OCI-LY1 (cell line): ENCODE data around the gene CYBRD1.
A peak's percentile ranks its signal among the peaks of the same experiment; 100 is the strongest.

Source experiments
- H2AFZ ChIP-seq: fragments of 200-600 bp; sonication (generic), shearing (Covaris generic); 2 replicates; pipeline ENCODE4 v1.6.0; 2014; ENCODE audit warnings: antibody characterized with exemption, mild to moderate bottlenecking, low read length
- H3F3A ChIP-seq: fragments of 200-600 bp; sonication (generic), shearing (Covaris generic); 2 replicates; pipeline ENCODE4 v1.6.0; 2014; ENCODE audit warnings: mild to moderate bottlenecking, antibody characterized with exemption, low read length, moderate library complexity; ENCODE audit not compliant: insufficient read depth
- H3K27ac ChIP-seq: fragments of 200-600 bp; sonication (generic); 2 replicates; pipeline ENCODE4 v1.5.1; 2014; ENCODE audit warnings: low read length, mixed run types, mild to moderate bottlenecking, low read depth; ENCODE audit not compliant: poor library complexity, severe bottlenecking
- H3K27me3 ChIP-seq: fragments of 200-600 bp; sonication (generic); 2 replicates; pipeline ENCODE4 v1.6.0; 2014; ENCODE audit warnings: antibody characterized with exemption, mild to moderate bottlenecking, low read length, moderate library complexity; ENCODE audit not compliant: insufficient read depth
- H3K36me3 ChIP-seq: fragments of 200-600 bp; sonication (generic); 2 replicates; pipeline ENCODE4 v1.6.1; 2014; ENCODE audit warnings: mild to moderate bottlenecking, antibody characterized with exemption, low read length, moderate library complexity, mixed read lengths; ENCODE audit not compliant: insufficient read depth
- H3K4me1 ChIP-seq: fragments of 200-600 bp; sonication (generic); 2 replicates; pipeline ENCODE4 v1.5.1; 2014; ENCODE audit warnings: mild to moderate bottlenecking, low read length, moderate library complexity; ENCODE audit not compliant: insufficient read depth, severe bottlenecking
- H3K4me2 ChIP-seq: fragments of 200-600 bp; sonication (generic), shearing (Covaris generic); 2 replicates; pipeline ENCODE4 v1.6.1; 2014; ENCODE audit warnings: low read length
- H3K4me3 ChIP-seq: fragments of 200-600 bp; sonication (generic); 2 replicates; pipeline ENCODE4 v1.5.1; 2014; ENCODE audit warnings: low read length, low read depth, mild to moderate bottlenecking, mixed read lengths; ENCODE audit not compliant: poor library complexity, severe bottlenecking
- H3K79me2 ChIP-seq: fragments of 200-600 bp; shearing (Covaris generic); 2 replicates; pipeline ENCODE4 v1.6.1; 2016; ENCODE audit warnings: mixed run types, low read length, mixed read lengths; ENCODE audit not compliant: insufficient read depth
- H3K9ac ChIP-seq: fragments of 200-600 bp; sonication (generic), shearing (Covaris generic); 2 replicates; pipeline ENCODE4 v1.6.1; 2014; ENCODE audit warnings: mild to moderate bottlenecking, low read length, mixed read lengths
- H3K9me2 ChIP-seq: fragments of 200-600 bp; sonication (generic), shearing (Covaris generic); 2 replicates; pipeline ENCODE4 v1.6.1; 2014; ENCODE audit warnings: low read depth, mild to moderate bottlenecking, low read length, mixed read lengths
- H3K9me3 ChIP-seq: fragments of 200-600 bp; shearing (Covaris generic); 2 replicates; pipeline ENCODE4 v1.6.1; 2014; ENCODE audit warnings: low read length, mixed read lengths
- H4K20me1 ChIP-seq: fragments of 200-600 bp; sonication (generic), shearing (Covaris generic); 2 replicates; pipeline ENCODE4 v1.6.0; 2016; ENCODE audit warnings: mild to moderate bottlenecking, low read length; ENCODE audit not compliant: insufficient read depth
- EZH2 ChIP-seq: fragments of 200-600 bp; sonication (generic), shearing (Covaris generic); IDR thresholded peaks from 2 replicates; pipeline ENCODE4 v1.8.0; 2017; ENCODE audit warnings: borderline replicate concordance, mixed run types, mild to moderate bottlenecking, antibody characterized with exemption, low read length, moderate library complexity, mixed read lengths
- TF ChIP-seq, protein P1 (sequence below): fragments of 200-600 bp; sonication (generic), shearing (Covaris generic); IDR thresholded peaks from 2 replicates; pipeline ENCODE4 v1.5.1; 2017; ENCODE audit warnings: mild to moderate bottlenecking, antibody characterized with exemption, low read length, moderate library complexity, mixed read lengths

The CYBRD1 gene

DNA sequence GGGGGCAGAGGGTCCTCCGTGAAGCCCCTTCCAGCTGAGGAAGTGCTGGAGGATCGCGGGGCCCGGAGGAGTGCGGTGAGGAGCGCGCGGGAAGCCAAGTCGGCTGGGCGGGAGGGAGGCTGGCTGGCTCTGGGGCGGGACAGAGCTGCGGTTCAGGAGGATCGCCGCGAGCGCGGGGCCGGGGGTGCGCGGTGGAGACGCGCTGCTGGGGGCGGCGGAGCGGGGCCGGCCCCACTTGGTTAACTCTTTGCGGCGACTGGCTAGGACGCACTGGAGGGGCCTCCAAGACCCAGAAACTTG is 464 bp downstream of the CYBRD1 start:
- peaks cover 6% of the 10 kb centered on the region; the same call in 1 of the 2 replicates for H3K27me3 ChIP-seq

DNA sequence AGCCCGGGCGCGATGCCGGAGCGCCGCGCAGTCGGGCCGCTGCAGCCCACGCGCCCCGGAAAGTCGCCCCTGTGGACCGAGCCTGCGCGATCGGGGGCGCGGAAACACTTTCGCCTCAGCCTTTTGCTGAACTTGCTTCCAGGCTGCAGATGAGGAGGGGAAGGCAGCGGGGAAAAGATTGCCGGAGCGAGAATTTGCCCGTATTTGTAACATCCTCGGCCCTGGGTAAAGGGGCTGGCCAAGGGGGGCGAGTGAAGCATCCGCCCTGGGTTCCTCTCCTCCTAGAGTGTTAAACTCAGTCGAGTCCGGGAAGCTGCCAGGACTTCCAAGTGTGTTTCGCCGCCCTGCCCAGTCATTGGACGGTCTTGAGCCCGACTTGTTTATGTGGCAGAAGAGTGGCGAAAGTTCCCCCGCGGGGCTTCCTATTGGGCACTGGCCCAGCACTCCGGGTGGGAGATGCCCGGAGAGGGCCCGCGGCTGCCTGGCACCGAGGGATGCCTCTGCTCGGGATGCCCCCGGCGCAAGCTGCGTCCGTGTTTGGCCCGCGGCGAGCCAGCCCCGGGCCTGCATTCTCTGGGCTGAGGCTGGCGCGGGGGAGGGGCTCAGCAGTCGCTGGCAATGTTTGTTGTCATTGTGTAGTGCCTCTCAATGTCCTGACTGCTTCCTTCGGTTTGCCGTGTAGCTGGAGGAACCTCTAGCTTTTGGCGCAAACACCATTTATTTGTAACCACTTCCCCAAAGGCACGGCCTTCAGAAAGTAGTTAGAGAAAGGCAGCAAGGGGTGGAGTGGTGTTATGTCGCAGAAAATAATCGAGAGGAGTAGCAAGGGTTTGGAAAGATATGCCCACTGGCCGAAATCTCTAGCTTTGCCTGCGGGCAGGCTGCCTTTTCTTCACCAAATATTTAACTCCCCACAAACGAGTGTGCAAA is 1.1 kb downstream of the CYBRD1 start:
- H3K4me3 ChIP-seq = peak overlapping the region; percentile 34
- no peaks in the 10 kb centered on the region for H3K79me2 ChIP-seq
- H3K9me3 ChIP-seq = no peaks in the 10 kb centered on the region
- H3F3A ChIP-seq = no peaks in the 10 kb centered on the region
- H3K27ac ChIP-seq = no peak overlapping the region
- no peak overlapping the region for H2AFZ ChIP-seq
- no peak for TF ChIP-seq EZH2
- TF ChIP-seq, protein P1, sequence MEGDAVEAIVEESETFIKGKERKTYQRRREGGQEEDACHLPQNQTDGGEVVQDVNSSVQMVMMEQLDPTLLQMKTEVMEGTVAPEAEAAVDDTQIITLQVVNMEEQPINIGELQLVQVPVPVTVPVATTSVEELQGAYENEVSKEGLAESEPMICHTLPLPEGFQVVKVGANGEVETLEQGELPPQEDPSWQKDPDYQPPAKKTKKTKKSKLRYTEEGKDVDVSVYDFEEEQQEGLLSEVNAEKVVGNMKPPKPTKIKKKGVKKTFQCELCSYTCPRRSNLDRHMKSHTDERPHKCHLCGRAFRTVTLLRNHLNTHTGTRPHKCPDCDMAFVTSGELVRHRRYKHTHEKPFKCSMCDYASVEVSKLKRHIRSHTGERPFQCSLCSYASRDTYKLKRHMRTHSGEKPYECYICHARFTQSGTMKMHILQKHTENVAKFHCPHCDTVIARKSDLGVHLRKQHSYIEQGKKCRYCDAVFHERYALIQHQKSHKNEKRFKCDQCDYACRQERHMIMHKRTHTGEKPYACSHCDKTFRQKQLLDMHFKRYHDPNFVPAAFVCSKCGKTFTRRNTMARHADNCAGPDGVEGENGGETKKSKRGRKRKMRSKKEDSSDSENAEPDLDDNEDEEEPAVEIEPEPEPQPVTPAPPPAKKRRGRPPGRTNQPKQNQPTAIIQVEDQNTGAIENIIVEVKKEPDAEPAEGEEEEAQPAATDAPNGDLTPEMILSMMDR = no peak
- H3K9ac ChIP-seq = no peak overlapping the region
- H3K4me2 ChIP-seq = peak overlapping the region; percentile 48; the same call in 1 of the 2 replicates
- no peaks in the 10 kb centered on the region for H3K36me3 ChIP-seq
- no peaks in the 10 kb centered on the region for H3K9me2 ChIP-seq
- no peaks in the 10 kb centered on the region for H3K4me1 ChIP-seq
- H4K20me1 ChIP-seq = no peaks in the 10 kb centered on the region
- H3K27me3 ChIP-seq = peaks cover 6% of the 10 kb centered on the region; the same call in 1 of the 2 replicates

More for the DNA sequence above, 464 bp downstream of the CYBRD1 start:
- no peaks in the 10 kb centered on the region for H3K4me1 ChIP-seq
- H3K4me3 ChIP-seq = peak overlapping the region; percentile 34
- no peaks in the 10 kb centered on the region for H3K36me3 ChIP-seq
- no peaks in the 10 kb centered on the region for H3K79me2 ChIP-seq
- no peaks in the 10 kb centered on the region for H4K20me1 ChIP-seq
- H3K9ac ChIP-seq = no peak overlapping the region
- H3F3A ChIP-seq = no peaks in the 10 kb centered on the region
- no peak overlapping the region for H3K27ac ChIP-seq
- H3K9me2 ChIP-seq = no peaks in the 10 kb centered on the region
- H3K4me2 ChIP-seq = peak overlapping the region; percentile 50
- no peak for TF ChIP-seq EZH2
- TF ChIP-seq, protein P1 = no peak
- H3K9me3 ChIP-seq = no peaks in the 10 kb centered on the region
- no peak overlapping the region for H2AFZ ChIP-seq

DNA sequence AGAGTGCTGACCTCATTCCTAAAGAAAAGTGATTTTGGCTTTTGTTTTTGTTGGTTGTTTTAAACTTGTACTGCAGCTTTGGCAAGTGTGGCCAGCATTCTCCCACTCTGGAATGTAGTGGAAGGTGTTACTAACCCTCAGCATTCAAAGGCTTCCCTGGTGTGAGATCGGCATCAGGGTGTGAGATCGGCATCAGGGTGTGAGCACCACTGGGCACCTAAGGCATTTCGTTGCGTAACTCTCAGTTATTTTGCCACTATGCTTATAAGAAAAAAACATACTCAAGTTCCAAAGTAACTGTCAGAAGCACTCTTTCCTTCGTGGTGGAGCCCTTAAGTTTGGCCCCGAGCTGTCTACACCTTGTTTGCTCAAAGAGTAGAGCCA is 1.7 kb downstream of the CYBRD1 start:
- H3K9ac ChIP-seq = no peak overlapping the region
- no peaks in the 10 kb centered on the region for H3K4me1 ChIP-seq
- no peak overlapping the region for H2AFZ ChIP-seq
- no peak for TF ChIP-seq EZH2
- TF ChIP-seq, protein P1 = no peak
- no peak overlapping the region for H3K4me3 ChIP-seq
- H3K79me2 ChIP-seq = no peaks in the 10 kb centered on the region
- H3K9me2 ChIP-seq = no peaks in the 10 kb centered on the region
- H3K27me3 ChIP-seq = peaks cover 6% of the 10 kb centered on the region; the same call in 1 of the 2 replicates
- H4K20me1 ChIP-seq = no peaks in the 10 kb centered on the region
- H3K27ac ChIP-seq = no peak overlapping the region
- H3F3A ChIP-seq = no peaks in the 10 kb centered on the region
- no peaks in the 10 kb centered on the region for H3K36me3 ChIP-seq
- no peaks in the 10 kb centered on the region for H3K9me3 ChIP-seq
- H3K4me2 ChIP-seq = no peak overlapping the region
